COLO829 (cell line): ENCODE results near the gene FAM167B.
"Not testable (repeated sequence)": the region's sequence is repeated elsewhere in the genome, so short reads cannot be mapped to it uniquely, and the experiment has no call there.

Experiments
- DNase-seq: peaks from one replicate; pipeline ENCODE4 v3.0.0; 2012; ENCODE audit warnings: low spot score

The FAM167B gene

DNA sequence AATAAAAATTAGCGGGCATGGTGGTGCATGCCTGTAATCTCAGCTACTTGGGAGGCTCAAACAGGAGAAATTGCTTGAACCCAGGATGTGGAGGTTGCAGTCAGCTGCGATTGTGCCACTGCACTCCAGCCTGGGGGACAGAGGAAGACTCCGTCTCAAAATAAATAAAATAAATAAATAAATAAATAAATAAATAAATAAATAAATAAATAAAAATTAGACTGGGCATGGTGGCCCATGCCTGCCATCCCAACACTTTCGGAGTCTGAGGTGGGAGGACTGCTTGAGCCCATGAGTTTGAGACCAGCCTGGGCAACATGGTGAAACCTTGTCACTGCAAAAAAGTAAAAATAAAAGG lies 16.2 kb downstream of the FAM167B start:
- not testable (repeated sequence) for DNase-seq

DNA sequence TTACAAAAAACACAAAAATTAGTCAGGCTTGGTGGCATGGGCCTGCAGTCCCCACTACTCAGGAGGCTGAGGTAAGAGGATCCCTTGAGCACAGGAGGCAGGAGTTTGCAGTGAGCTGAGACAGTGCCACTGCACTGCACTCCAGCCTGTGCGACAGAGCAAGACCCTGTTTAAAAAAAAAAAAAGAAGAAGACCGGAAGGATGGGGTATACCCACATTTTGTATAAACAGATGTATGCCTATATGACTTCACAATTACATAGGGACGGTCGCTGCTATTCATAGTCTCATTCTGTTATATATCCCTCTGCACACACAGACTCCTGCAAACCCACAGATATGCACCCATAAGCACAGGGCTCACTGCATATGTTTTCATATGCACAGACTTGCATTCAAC lies 16.7 kb downstream of the FAM167B start:
- DNase-seq, result no peak

GRCh38 chr1:32265846-32266245 lies 18.8 kb downstream of the FAM167B start:
- no peak for DNase-seq

DNA sequence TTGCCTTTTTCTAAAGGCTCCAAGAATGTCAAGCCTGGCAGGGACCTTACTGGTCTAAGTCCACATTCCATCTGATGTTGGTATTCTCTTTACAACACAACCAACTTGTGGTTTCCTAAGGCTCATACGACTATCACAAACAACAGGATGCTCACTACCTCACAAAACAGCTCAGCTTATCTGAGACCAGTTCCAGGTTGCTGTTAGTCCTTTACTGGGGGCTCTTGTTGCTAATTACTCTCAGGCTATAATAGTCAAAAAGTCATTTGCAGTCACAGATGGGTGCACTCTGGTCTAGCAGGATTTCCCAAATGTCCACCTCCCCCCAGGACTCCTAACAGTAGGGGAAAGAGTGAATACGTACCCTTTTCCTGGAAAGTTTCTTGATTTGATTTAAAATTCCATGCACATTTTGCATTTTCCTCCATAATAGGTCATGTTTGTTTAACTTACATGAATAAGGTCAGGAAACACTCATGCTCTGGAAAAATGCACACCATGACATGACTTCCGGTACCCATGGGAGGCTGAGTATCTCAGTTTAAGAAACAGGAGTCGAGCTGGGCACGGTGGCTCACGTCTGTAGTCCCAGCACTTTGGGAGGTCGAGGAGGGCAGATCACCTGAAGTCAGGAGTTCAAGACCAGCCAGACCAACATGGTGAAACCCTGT lies 20.0 kb downstream of the FAM167B start:
- no peak for DNase-seq

GRCh38 chr1:32269744-32270143 lies 22.7 kb downstream of the FAM167B start:
- no peak for DNase-seq

- no peak for DNase-seq
Measured at GRCh38 chr1:32272557-32273390, 25.8 kb downstream of the FAM167B start.

GRCh38 chr1:32273391-32274208 lies 26.6 kb downstream of the FAM167B start:
- no peak for DNase-seq

GRCh38 chr1:32274646-32275340 lies 27.8 kb downstream of the FAM167B start:
- DNase-seq, result no peak

DNA sequence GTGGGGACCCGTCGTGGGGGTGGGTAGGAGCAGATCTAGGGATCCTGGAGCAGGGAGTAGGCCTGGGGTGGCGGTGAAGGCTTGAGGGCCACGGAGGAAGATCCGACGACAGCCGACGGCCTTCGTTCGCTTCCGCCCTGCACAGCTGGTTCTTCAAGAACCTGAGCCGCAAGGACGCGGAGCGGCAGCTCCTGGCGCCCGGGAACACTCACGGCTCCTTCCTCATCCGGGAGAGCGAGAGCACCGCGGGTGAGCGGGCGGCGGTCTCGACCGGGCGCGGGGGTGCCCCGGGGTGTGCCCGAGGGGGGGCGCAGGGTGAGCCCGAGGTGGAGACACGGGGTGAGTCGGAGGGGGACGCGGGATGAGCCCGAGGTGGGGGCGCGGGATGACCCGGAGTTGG lies 28.4 kb downstream of the FAM167B start:
- no peak for DNase-seq

DNA sequence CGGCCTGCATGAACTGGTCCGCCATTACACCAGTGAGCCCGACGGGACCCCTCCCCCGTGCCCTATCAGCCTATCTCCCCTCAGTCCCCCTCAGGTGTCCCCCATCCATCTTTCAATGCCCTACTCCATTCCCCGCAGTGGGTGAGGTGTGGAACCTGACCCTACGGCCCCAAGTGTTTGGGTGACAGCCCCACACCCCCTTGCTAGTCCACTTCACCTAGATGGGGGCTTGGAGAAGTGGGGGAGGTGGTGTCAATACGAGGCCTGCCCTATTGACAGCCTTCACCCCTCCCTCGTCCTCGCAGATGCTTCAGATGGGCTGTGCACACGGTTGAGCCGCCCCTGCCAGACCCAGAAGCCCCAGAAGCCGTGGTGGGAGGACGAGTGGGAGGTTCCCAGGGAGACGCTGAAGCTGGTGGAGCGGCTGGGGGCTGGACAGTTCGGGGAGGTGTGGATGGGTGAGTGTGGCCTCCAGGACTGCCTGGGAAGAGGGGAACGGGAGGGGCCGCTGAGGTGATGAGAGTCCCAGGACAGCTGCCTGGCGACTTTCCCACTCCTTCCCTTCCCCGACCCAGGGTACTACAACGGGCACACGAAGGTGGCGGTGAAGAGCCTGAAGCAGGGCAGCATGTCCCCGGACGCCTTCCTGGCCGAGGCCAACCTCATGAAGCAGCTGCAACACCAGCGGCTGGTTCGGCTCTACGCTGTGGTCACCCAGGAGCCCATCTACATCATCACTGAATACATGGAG lies 29.2 kb downstream of the FAM167B start:
- DNase-seq, result no peak

- DNase-seq, result not testable (repeated sequence)
Measured at GRCh38 chr1:32284777-32285176, 37.8 kb downstream of the FAM167B start.

DNA sequence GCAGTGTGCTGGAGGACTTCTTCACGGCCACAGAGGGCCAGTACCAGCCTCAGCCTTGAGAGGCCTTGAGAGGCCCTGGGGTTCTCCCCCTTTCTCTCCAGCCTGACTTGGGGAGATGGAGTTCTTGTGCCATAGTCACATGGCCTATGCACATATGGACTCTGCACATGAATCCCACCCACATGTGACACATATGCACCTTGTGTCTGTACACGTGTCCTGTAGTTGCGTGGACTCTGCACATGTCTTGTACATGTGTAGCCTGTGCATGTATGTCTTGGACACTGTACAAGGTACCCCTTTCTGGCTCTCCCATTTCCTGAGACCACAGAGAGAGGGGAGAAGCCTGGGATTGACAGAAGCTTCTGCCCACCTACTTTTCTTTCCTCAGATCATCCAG lies 38.6 kb downstream of the FAM167B start:
- DNase-seq, result no peak

GRCh38 chr1:32286763-32287162 lies 39.7 kb downstream of the FAM167B start:
- no peak for DNase-seq

GRCh38 chr1:32289256-32289655 lies 42.2 kb downstream of the FAM167B start:
- DNase-seq, result no peak

- no peak for DNase-seq
Measured at GRCh38 chr1:32291145-32291707, 44.2 kb downstream of the FAM167B start.

DNA sequence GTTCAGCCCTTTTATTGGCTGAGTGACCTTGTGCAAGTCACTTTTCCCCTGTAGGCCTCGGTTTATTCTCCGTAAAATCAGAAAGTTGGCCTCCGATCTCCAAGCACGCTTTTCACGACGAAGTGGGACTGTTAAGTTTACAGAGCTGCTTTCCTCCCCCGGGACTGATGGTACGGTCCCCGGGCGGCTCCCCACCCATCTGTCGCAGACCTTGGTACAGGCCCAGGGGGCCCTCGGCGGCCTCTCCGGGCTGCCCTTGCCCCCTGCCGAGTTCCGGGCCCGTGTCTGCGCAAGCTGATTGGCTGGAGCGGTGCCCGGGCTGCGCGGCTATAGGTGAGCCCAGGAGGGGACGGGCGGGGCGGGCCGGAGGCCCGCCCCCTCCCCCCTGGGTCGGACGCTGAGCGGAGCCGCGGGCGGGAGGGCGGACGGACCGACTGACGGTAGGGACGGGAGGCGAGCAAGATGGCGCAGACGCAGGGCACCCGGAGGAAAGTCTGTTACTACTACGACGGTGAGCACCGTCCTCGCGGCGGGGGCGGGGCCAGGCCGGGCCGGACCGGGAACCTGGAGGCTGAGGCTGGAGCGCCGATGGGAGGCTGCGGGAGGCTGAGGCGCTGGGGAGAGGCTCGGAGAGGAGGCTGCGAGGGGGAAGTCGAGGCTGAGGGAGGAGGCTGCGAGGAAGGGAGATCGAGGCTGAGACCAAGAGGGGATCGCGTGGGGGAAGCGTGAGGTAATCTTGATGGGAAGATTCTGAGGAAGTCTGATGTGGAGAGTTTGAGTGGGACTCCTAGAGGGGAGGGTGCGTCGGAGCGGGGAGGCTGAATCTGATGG lies 44.9 kb downstream of the FAM167B start, which contains the start of gene HDAC1:
Gene HDAC1 (plus strand): TSS at position 376 of the 831 bp plus-strand sequence. CDS start 87 bp downstream, at position 463.
- DNase-seq, result peak; percentile 91

DNA sequence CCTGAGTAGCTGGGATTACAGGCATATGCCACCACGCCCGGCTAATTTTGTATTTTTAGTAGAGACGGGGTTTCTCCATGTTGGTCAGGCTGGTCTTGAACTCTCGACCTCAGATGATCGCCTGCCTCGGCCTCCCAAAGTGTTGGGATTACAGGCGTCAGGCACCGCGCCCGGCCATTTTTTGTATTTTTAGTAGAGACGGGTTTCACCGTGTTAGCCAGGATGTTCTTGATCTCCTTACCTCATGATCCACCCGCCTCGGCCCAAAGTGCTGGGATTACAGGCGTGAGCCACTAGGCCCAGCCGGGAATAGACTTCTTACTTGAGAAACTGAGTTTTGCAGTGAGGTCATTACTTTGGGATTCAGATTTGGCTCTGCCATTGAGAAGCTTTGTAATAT lies 51.2 kb downstream of the FAM167B start:
- not testable (repeated sequence) for DNase-seq
